Muscle of back (tissue), 11 donors: ENCODE measurements around the gene BCLAF1. TPM values are rescaled to one million over a fixed set of nuclear protein-coding genes. Genes with fewer than 3 reads are reported as not detected.

ENCODE experiments used
- DNase-seq, 3 donors: peaks; one replicate each; pipeline versions ENCODE4 v3.0.0 to v3.0.0-alpha.2; 2013
- polyA plus RNA-seq, 10 donors: library from polyadenylated mRNA; unstranded; fragments of 120-200 nt; gene quantifications; one replicate each; pipeline ENCODE4 v1.2.1, GENCODE V29; 2013; ENCODE audit not compliant: insufficient read length in 10 of 10

BCLAF1 gene
- polyA plus RNA-seq, 10 donors: 103 to 159 (median 124) TPM

GRCh38 chr6:136208783-136209182 is 80.9 kb downstream of the BCLAF1 start:
- DNase-seq: no peak

Other genes with a start within 250 kb of the BCLAF1 start
- gene MTFR2, start 39.5 kb downstream of the BCLAF1 start, polyA plus RNA-seq: 1 to 10 TPM in 8 of 10 donors, under 1 TPM in 2; 0.82 to 2.3 (median 1.4) TPM